DOHH2 (cell line): ENCODE data around the gene MGMT.

Experiments
- EZH2phosphoT487 ChIP-seq: fragments of 200-600 bp; sonication (generic); IDR thresholded peaks from 2 replicates; pipeline ENCODE4 v1.6.1; 2017; ENCODE audit warnings: borderline replicate concordance, mild to moderate bottlenecking, antibody characterized with exemption, low read length, moderate library complexity, mixed read lengths
- TF ChIP-seq, protein P1 (sequence below): fragments of 200-600 bp; sonication (generic); IDR thresholded peaks from one replicate; pipeline ENCODE4 v1.5.1; 2014; ENCODE audit warnings: antibody characterized with exemption, mild to moderate bottlenecking, low read depth, low read length; ENCODE audit not compliant: poor library complexity, severe bottlenecking

- TF ChIP-seq EZH2phosphoT487 = no peak
- TF ChIP-seq, protein P1, sequence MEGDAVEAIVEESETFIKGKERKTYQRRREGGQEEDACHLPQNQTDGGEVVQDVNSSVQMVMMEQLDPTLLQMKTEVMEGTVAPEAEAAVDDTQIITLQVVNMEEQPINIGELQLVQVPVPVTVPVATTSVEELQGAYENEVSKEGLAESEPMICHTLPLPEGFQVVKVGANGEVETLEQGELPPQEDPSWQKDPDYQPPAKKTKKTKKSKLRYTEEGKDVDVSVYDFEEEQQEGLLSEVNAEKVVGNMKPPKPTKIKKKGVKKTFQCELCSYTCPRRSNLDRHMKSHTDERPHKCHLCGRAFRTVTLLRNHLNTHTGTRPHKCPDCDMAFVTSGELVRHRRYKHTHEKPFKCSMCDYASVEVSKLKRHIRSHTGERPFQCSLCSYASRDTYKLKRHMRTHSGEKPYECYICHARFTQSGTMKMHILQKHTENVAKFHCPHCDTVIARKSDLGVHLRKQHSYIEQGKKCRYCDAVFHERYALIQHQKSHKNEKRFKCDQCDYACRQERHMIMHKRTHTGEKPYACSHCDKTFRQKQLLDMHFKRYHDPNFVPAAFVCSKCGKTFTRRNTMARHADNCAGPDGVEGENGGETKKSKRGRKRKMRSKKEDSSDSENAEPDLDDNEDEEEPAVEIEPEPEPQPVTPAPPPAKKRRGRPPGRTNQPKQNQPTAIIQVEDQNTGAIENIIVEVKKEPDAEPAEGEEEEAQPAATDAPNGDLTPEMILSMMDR = no peak
Observed at GRCh38 chr10:129607607-129608109, 140.6 kb downstream of the MGMT start.
